ENCODE results near the gene NSD2. TPM values are rescaled to one million over a fixed set of nuclear protein-coding genes. Genes with fewer than 3 reads are reported as not detected.
A peak's percentile ranks its signal among the peaks of the same experiment; 100 is the strongest.

The NSD2 gene
- total and polyA plus RNA-seq, 2 donors, result 13.8 to 60.5 TPM

DNA sequence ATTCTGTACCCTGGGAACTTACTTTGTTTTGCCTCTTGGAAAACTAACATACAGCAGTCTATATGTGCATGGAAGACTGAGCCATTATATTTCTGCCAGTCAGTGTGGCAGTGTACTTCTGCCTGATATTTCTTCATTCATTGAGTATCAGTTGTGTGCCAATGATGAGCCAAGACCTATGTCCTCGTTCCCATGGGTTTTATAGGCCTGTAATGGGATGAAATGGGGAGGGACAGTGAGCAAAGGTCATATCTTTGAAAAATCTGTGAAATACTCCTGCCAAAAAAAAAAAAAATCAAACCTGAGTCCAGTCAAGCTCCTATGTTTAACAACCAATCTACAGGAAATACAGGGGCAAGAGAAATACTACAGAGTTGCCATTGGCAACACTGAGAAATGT lies 9.1 kb downstream of the NSD2 start:
- H3K4me1 ChIP-seq (ENCODE audit: insufficient read depth), result no peaks in the 10 kb centered on the region
- no peak for DNase-seq (ENCODE audit: extremely low spot score)
- no peak overlapping the region for H3K27ac ChIP-seq (ENCODE audit: low read depth)
- no peak overlapping the region for H3K4me3 ChIP-seq (ENCODE audit: low read depth, low read length)
- H3K36me3 ChIP-seq (ENCODE audit: insufficient read depth), result no peaks in the 10 kb centered on the region
- whole genome bisulfite sequencing, result 66% methylated on average over 1 of the region's 1 CpG

DNA sequence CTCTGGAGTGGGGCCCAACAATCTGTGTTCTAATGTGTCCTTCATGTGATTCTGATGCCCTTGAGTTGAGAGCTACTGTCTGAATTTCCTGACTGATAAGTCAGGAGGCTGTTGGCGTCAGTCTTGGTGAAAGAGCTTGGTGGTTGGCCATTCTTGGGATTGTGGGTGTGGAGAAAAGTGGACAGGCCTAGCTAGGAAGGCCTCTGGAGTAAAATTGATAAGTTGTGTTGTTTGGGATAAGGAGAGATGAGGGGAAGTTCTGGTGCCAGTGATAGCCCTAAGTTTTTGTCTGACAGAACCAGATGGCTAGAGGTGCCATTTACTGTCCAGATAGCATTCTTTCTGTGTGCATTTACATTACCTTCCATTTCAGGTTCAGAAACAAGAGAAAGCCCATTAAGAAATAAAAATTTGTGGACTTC lies 11.7 kb downstream of the NSD2 start:
- Histone ChIP-seq H3K27ac (ENCODE audit: low read depth) (no peak overlapping the region), H3K36me3 (ENCODE audit: insufficient read depth) (no peaks in the 10 kb centered on the region), H3K4me1 (ENCODE audit: insufficient read depth) (no peaks in the 10 kb centered on the region), H3K4me3 (ENCODE audit: low read depth, low read length) (no peak overlapping the region)
- no peak for DNase-seq (ENCODE audit: extremely low spot score)
- 98% methylated on average over 1 of the region's 1 CpG for WGBS

- no peaks in the 10 kb centered on the region for H3K4me1 ChIP-seq (ENCODE audit: insufficient read depth)
- WGBS, result 94% methylated on average over 8 of the region's 8 CpGs
Measured at GRCh38 chr4:1883583-1883982, 12.4 kb downstream of the NSD2 start.

DNA sequence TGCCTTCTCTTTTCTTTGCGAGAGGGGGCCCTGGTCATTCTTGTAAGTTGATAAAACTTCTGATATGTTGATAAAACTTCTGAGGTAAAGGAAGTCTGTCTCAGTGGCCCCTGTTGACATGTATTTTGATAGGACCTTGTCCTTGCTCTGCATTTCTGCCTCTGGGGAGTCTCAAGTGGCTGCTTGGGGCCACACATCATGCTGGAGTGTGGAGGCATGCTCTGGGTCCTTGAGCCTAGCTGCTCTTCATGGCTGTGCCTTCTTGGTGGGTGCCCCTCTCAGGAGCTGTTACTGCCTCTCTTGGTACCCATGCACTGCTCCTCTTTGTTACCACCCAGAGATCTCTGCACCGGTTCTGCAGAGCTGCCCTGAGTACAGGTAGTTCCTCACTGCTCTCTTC lies 14.2 kb downstream of the NSD2 start:
- H3K4me3 ChIP-seq (ENCODE audit: low read depth, low read length), result no peak overlapping the region
- no peak overlapping the region for H3K27ac ChIP-seq (ENCODE audit: low read depth)
- no peaks in the 10 kb centered on the region for H3K36me3 ChIP-seq (ENCODE audit: insufficient read depth)
- no peak for DNase-seq (ENCODE audit: extremely low spot score)
- WGBS, result 88% methylated on average over 2 of the region's 2 CpGs
- no peaks in the 10 kb centered on the region for H3K4me1 ChIP-seq (ENCODE audit: insufficient read depth)

More at GRCh38 chr4:1883583-1883982, 12.4 kb downstream of the NSD2 start:
- Histone ChIP-seq H3K4me3 (ENCODE audit: low read depth, low read length) (no peak overlapping the region), H3K27ac (ENCODE audit: low read depth) (no peak overlapping the region), H3K36me3 (ENCODE audit: insufficient read depth) (no peaks in the 10 kb centered on the region)
- no peak for DNase-seq (ENCODE audit: extremely low spot score)

DNA sequence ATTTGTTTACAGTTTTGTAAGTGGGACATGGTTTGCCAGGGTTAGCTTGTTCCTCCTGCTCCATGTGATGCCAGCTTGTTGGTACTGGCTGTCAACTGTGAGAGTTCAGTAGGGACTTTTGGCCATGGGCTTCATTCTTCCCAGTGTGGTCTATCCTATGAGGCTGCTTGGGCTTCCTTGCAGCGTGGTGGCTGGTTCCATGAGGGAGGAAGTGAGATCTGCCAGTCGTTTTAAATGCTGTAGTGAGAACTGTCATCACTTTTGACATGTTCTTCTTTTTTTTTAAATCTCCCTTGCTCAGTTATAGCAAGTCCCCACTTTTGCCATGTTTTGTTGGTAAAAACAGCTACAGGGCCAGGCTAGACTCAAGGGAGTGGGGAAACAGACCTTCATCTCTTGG lies 15.9 kb downstream of the NSD2 start:
- Histone ChIP-seq H3K36me3 (ENCODE audit: insufficient read depth) (no peaks in the 10 kb centered on the region), H3K4me1 (ENCODE audit: insufficient read depth) (no peaks in the 10 kb centered on the region), H3K4me3 (ENCODE audit: low read depth, low read length) (no peak overlapping the region), H3K27ac (ENCODE audit: low read depth) (no peak overlapping the region)
- WGBS, result 69% methylated on average over 2 of the region's 2 CpGs
- DNase-seq (ENCODE audit: extremely low spot score), result no peak

GRCh38 chr4:1890979-1891570 lies 19.9 kb downstream of the NSD2 start:
- no peaks in the 10 kb centered on the region for H3K36me3 ChIP-seq (ENCODE audit: insufficient read depth)
- 97% methylated on average over 11 of the region's 11 CpGs for WGBS
- H3K27ac ChIP-seq (ENCODE audit: low read depth), result no peak overlapping the region
- no peak overlapping the region for H3K4me3 ChIP-seq (ENCODE audit: low read depth, low read length)
- H3K4me1 ChIP-seq (ENCODE audit: insufficient read depth), result no peaks in the 10 kb centered on the region
- no peak for DNase-seq (ENCODE audit: extremely low spot score)

GRCh38 chr4:1895971-1896657 lies 24.9 kb downstream of the NSD2 start:
- H3K27ac ChIP-seq (ENCODE audit: low read depth), result no peak overlapping the region
- 93% methylated on average over 8 of the region's 8 CpGs for WGBS
- H3K36me3 ChIP-seq (ENCODE audit: insufficient read depth), result no peaks in the 10 kb centered on the region
- H3K4me1 ChIP-seq (ENCODE audit: insufficient read depth), result no peaks in the 10 kb centered on the region
- no peak overlapping the region for H3K4me3 ChIP-seq (ENCODE audit: low read depth, low read length)
- DNase-seq (ENCODE audit: extremely low spot score), result no peak

GRCh38 chr4:1896658-1896991 lies 25.4 kb downstream of the NSD2 start:
- Histone ChIP-seq H3K27ac (ENCODE audit: low read depth) (no peak overlapping the region), H3K36me3 (ENCODE audit: insufficient read depth) (no peaks in the 10 kb centered on the region), H3K4me3 (ENCODE audit: low read depth, low read length) (no peak overlapping the region), H3K4me1 (ENCODE audit: insufficient read depth) (no peaks in the 10 kb centered on the region)
- DNase-seq (ENCODE audit: extremely low spot score), result no peak
- WGBS, result 92% methylated on average over 6 of the region's 6 CpGs

GRCh38 chr4:1898007-1898406 lies 26.8 kb downstream of the NSD2 start:
- no peak for DNase-seq (ENCODE audit: extremely low spot score)
- Histone ChIP-seq H3K36me3 (ENCODE audit: insufficient read depth) (no peaks in the 10 kb centered on the region), H3K4me3 (ENCODE audit: low read depth, low read length) (no peak overlapping the region), H3K27ac (ENCODE audit: low read depth) (no peak overlapping the region), H3K4me1 (ENCODE audit: insufficient read depth) (no peaks in the 10 kb centered on the region)
- WGBS, result 97% methylated on average over 6 of the region's 6 CpGs

- DNase-seq (ENCODE audit: extremely low spot score), result no peak
- no peaks in the 10 kb centered on the region for H3K4me1 ChIP-seq (ENCODE audit: insufficient read depth)
- no peak overlapping the region for H3K4me3 ChIP-seq (ENCODE audit: low read depth, low read length)
- H3K36me3 ChIP-seq (ENCODE audit: insufficient read depth), result no peaks in the 10 kb centered on the region
- H3K27ac ChIP-seq (ENCODE audit: low read depth), result no peak overlapping the region
- WGBS, result 86% methylated on average over 1 of the region's 1 CpG
Measured at GRCh38 chr4:1898681-1899080, 27.5 kb downstream of the NSD2 start.

- no peak overlapping the region for H3K27ac ChIP-seq (ENCODE audit: low read depth)
- no peaks in the 10 kb centered on the region for H3K4me1 ChIP-seq (ENCODE audit: insufficient read depth)
- WGBS, result 22% methylated on average over 15 of the region's 15 CpGs
- H3K36me3 ChIP-seq (ENCODE audit: insufficient read depth), result no peaks in the 10 kb centered on the region
- DNase-seq (ENCODE audit: extremely low spot score), result peak; percentile 50
- no peak overlapping the region for H3K4me3 ChIP-seq (ENCODE audit: low read depth, low read length)
Measured at GRCh38 chr4:1899149-1900086, 28.2 kb downstream of the NSD2 start.

DNA sequence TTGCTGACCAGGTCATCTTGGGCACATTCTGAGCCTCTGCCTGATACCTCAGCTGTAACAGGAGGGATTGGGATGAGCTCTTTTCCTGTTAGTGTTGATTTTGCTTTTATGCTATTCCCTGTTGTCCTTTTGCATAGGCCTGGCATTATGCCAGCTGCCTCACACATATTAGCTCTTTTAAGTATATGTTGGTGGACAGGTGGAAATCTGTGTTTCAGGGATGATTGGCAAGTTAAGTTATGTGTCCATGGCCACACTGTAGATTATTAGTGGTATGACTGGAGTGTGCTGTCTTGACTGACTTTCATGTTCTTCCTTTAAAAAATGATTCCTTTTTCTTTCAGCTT lies 28.9 kb downstream of the NSD2 start:
- no peak overlapping the region for H3K27ac ChIP-seq (ENCODE audit: low read depth)
- DNase-seq (ENCODE audit: extremely low spot score), result no peak
- H3K4me3 ChIP-seq (ENCODE audit: low read depth, low read length), result no peak overlapping the region
- no peaks in the 10 kb centered on the region for H3K36me3 ChIP-seq (ENCODE audit: insufficient read depth)
- no peaks in the 10 kb centered on the region for H3K4me1 ChIP-seq (ENCODE audit: insufficient read depth)

- H3K4me1 ChIP-seq (ENCODE audit: insufficient read depth), result no peaks in the 10 kb centered on the region
- no peak for DNase-seq (ENCODE audit: extremely low spot score)
- H3K4me3 ChIP-seq (ENCODE audit: low read depth, low read length), result no peak overlapping the region
- H3K36me3 ChIP-seq (ENCODE audit: insufficient read depth), result no peaks in the 10 kb centered on the region
- no peak overlapping the region for H3K27ac ChIP-seq (ENCODE audit: low read depth)
- WGBS, result 86% methylated on average over 16 of the region's 16 CpGs
Measured at GRCh38 chr4:1900624-1901023, 29.4 kb downstream of the NSD2 start.

- H3K36me3 ChIP-seq (ENCODE audit: insufficient read depth), result no peaks in the 10 kb centered on the region
- H3K27ac ChIP-seq (ENCODE audit: low read depth), result no peak overlapping the region
- no peaks in the 10 kb centered on the region for H3K4me1 ChIP-seq (ENCODE audit: insufficient read depth)
- H3K4me3 ChIP-seq (ENCODE audit: low read depth, low read length), result no peak overlapping the region
- no peak for DNase-seq (ENCODE audit: extremely low spot score)
- WGBS, result 84% methylated on average over 6 of the region's 6 CpGs
Measured at GRCh38 chr4:1901127-1901526, 29.9 kb downstream of the NSD2 start.
